Epithelial cell of esophagus (primary cell): ENCODE data around the gene ORMDL2.

ENCODE experiments used
- DNase-seq: peaks from one replicate; pipeline ENCODE4 v3.0.0; 2010; ENCODE audit warnings: low read depth
- H3K4me3 ChIP-seq: 2 replicates; pipeline ENCODE4 v1.5.1; 2011; ENCODE audit warnings: mild to moderate bottlenecking, low read length, control low read depth
- CTCF ChIP-seq: IDR thresholded peaks from 2 replicates; pipeline ENCODE4 v1.5.1; 2011; ENCODE audit warnings: low read depth, mild to moderate bottlenecking, low read length, control low read depth, inconsistent platforms; ENCODE audit not compliant: insufficient read depth; ENCODE audit errors: missing control alignments

Gene ORMDL2

GRCh38 chr12:55814257-55814656 lies 3.6 kb upstream of the ORMDL2 start:
- no peak overlapping the region for H3K4me3 ChIP-seq
- no peak for TF ChIP-seq CTCF
- no peak for DNase-seq

GRCh38 chr12:55815473-55815872 lies 2.4 kb upstream of the ORMDL2 start:
- H3K4me3 ChIP-seq: peak overlapping the region; percentile 95
- no peak for DNase-seq
- TF ChIP-seq CTCF: no peak

- no peak for TF ChIP-seq CTCF
- peak overlapping the region; percentile 95 for H3K4me3 ChIP-seq
- no peak for DNase-seq
Observed at GRCh38 chr12:55816881-55817344, 928 bp upstream of the ORMDL2 start.

- no peak for DNase-seq
- H3K4me3 ChIP-seq: peak overlapping the region; percentile 95
- TF ChIP-seq CTCF: no peak
Observed at GRCh38 chr12:55818140-55818728, 393 bp downstream of the ORMDL2 start.

GRCh38 chr12:55818886-55819285 lies 1.0 kb downstream of the ORMDL2 start:
- DNase-seq: no peak
- TF ChIP-seq CTCF: no peak
- peak overlapping the region; percentile 95 for H3K4me3 ChIP-seq

- peak; percentile 25 for DNase-seq
- H3K4me3 ChIP-seq: no peak overlapping the region
- peak; percentile 27 for TF ChIP-seq CTCF
Observed at GRCh38 chr12:55820679-55821078, 2.8 kb downstream of the ORMDL2 start.

GRCh38 chr12:55822228-55822627 lies 4.4 kb downstream of the ORMDL2 start:
- TF ChIP-seq CTCF: peak; percentile 53
- DNase-seq: peak; percentile 29
- no peak overlapping the region for H3K4me3 ChIP-seq
